GM23248 (cell line): Measurements from ENCODE around the gene SEC31B.

Source experiments
- EZH2 ChIP-seq: fragments of 200-600 bp; sonication (generic); IDR thresholded peaks from 2 replicates; pipeline ENCODE4 v1.6.1; 2018; ENCODE audit warnings: antibody characterized with exemption, mild to moderate bottlenecking; ENCODE audit not compliant: insufficient read depth, poor library complexity, severe bottlenecking
- EZH2phosphoT487 ChIP-seq: fragments of 200-600 bp; sonication (generic); IDR thresholded peaks from 2 replicates; pipeline ENCODE4 v1.6.1; 2018; ENCODE audit warnings: antibody characterized with exemption, moderate library complexity, mild to moderate bottlenecking, low read depth; ENCODE audit not compliant: insufficient read depth

DNA sequence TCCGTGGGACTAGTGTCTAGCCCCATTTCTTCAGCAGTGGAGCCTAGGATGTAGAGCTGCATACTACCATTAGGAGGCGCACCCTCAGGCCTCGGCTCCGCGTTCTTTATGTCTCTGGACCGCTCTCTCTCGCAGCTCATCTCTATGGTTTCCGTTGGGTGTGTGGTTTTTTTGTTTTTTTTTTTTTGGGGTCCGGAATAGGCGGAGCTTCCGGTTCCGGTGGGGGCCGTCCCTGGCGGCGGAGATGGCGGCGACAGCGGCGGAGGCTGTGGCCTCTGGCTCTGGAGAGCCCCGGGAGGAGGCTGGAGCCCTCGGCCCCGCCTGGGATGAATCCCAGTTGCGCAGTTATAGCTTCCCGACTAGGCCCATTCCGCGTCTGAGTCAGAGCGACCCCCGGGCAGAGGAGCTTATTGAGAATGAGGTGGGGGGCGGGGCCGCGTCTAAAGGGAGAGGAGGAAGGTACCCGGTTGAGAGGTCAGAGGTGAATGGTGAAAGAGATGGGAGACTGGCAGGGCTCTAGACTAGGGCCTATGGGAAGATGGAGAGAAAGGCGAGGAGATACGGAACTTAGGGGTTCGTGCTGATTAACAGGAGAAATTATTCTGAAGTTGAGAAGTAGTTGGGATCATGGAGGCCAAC is 16.2 kb upstream of the SEC31B start, which contains the start of gene HIF1AN:
- TF ChIP-seq EZH2 (no peak), EZH2phosphoT487 (no peak)
